Activated B cell treated with CpG ODN at 0.5 μM for 24 hours (primary cell): Measurements from ENCODE around the gene TJP3. TPM values are rescaled to one million over a fixed set of nuclear protein-coding genes. Genes with fewer than 3 reads are reported as not detected.

ENCODE experiments used
- ATAC-seq: fragments of 200-7000 bp; cut with Tn5 transposase; one replicate; pipeline ENCODE4 v1.10.0; 2021; ENCODE audit warnings: low read depth, mild to moderate bottlenecking, moderate library complexity
- CTCF ChIA-PET: fragments of 350-600 bp; sonication (Branson Sonifier 250); formaldehyde crosslinking; loops from one replicate; lab custom pipeline; 2021; ENCODE audit warnings: antibody characterized with exemption; lab: Charles Lee
- POLR2A ChIA-PET: fragments of 350-600 bp; sonication (Branson Sonifier 250); formaldehyde crosslinking; loops from one replicate; lab custom pipeline; 2021; ENCODE audit warnings: antibody characterized with exemption; lab: Charles Lee
- DNase-seq: peaks from one replicate; pipeline ENCODE4 v3.0.0; 2022
- H3K27ac Mint-ChIP-seq: one replicate; pipeline ENCODE4 v1.8.0; 2020; ENCODE audit warnings: mixed read lengths
- H3K27me3 Mint-ChIP-seq: one replicate; pipeline ENCODE4 v1.8.0; 2021; ENCODE audit warnings: mixed read lengths
- H3K36me3 Mint-ChIP-seq: one replicate; pipeline ENCODE4 v1.8.0; 2021; ENCODE audit warnings: low read depth, mixed read lengths
- H3K4me1 Mint-ChIP-seq: one replicate; pipeline ENCODE4 v1.8.0; 2021; ENCODE audit warnings: mixed read lengths
- H3K4me3 Mint-ChIP-seq: one replicate; pipeline ENCODE4 v1.8.0; 2020; ENCODE audit warnings: mild to moderate bottlenecking, mixed read lengths
- H3K9me3 Mint-ChIP-seq: one replicate; pipeline ENCODE4 v1.8.0; 2020; ENCODE audit warnings: mixed read lengths
- intact Hi-C: fragments of 100-400 bp; cut with micrococcal nuclease; formaldehyde crosslinking; loops from one replicate; pipeline ENCODE4 v1.15.1; 2024
- total RNA-seq: library from RNA; stranded (reverse); gene quantifications from 2 replicates; pipeline ENCODE4 v1.2.3, GENCODE V29; 2022
- TF ChIP-seq, protein P1 (sequence below): fragments of 200-600 bp; IDR thresholded peaks from one replicate; pipeline ENCODE4 v1.8.0; 2022; ENCODE audit warnings: antibody characterized with exemption, mild to moderate bottlenecking

The TJP3 gene
- total RNA-seq, 1 donor from 2014 or later = 0.86 TPM

DNA sequence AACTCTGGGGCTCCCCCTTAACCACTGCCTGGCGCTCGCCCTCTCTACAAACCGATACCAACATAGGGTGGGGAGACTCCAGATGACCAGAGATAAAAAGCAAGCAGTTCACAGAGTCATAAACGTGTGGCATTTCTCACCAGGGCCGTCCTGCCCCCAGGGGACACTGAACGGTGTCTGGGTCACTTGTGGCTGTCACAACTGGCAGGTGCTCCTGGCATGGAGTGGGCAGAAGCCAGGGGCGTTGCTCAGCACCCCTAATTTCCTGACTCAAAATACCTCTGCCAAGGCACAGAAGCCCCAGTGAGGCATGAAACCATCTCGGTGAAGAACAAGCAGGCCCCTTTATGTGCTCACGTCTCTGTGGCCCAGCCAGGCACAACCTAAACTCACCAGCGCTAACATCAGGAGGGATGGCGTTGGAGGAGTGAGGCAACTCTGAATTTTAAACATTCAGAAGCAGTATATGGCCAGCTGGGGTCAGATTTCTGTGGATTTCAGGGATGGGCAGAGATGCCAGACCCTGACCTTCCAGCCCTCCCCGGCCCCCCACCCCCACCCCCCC is 9.7 kb upstream of the TJP3 start:
- POLR2A ChIA-PET = interaction anchor here (0.6 to 2.7 kb wide), 4 partner anchors 9 to 16 kb away, joined by 3 to 13 read pairs (median 6); no protein-coding TSS in a partner anchor
- TF ChIP-seq, protein P1, sequence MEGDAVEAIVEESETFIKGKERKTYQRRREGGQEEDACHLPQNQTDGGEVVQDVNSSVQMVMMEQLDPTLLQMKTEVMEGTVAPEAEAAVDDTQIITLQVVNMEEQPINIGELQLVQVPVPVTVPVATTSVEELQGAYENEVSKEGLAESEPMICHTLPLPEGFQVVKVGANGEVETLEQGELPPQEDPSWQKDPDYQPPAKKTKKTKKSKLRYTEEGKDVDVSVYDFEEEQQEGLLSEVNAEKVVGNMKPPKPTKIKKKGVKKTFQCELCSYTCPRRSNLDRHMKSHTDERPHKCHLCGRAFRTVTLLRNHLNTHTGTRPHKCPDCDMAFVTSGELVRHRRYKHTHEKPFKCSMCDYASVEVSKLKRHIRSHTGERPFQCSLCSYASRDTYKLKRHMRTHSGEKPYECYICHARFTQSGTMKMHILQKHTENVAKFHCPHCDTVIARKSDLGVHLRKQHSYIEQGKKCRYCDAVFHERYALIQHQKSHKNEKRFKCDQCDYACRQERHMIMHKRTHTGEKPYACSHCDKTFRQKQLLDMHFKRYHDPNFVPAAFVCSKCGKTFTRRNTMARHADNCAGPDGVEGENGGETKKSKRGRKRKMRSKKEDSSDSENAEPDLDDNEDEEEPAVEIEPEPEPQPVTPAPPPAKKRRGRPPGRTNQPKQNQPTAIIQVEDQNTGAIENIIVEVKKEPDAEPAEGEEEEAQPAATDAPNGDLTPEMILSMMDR = no peak
- peak; percentile 35 for ATAC-seq
- peak overlapping the region; percentile 66 for H3K4me3 Mint-ChIP-seq
- peak overlapping the region; percentile 70 for H3K27ac Mint-ChIP-seq
- H3K36me3 Mint-ChIP-seq = peaks cover 13% of the 10 kb centered on the region
- H3K27me3 Mint-ChIP-seq = no peaks in the 10 kb centered on the region
- intact Hi-C loops = no loop called here
- no peaks in the 10 kb centered on the region for H3K9me3 Mint-ChIP-seq
- H3K4me1 Mint-ChIP-seq = peaks cover 34% of the 10 kb centered on the region
- DNase-seq = peak; percentile 33
- CTCF ChIA-PET = interaction anchor here (1.0 to 2.9 kb wide), 2 partner anchors 27 to 32 kb away, joined by 3 to 15 read pairs; no protein-coding TSS in a partner anchor

DNA sequence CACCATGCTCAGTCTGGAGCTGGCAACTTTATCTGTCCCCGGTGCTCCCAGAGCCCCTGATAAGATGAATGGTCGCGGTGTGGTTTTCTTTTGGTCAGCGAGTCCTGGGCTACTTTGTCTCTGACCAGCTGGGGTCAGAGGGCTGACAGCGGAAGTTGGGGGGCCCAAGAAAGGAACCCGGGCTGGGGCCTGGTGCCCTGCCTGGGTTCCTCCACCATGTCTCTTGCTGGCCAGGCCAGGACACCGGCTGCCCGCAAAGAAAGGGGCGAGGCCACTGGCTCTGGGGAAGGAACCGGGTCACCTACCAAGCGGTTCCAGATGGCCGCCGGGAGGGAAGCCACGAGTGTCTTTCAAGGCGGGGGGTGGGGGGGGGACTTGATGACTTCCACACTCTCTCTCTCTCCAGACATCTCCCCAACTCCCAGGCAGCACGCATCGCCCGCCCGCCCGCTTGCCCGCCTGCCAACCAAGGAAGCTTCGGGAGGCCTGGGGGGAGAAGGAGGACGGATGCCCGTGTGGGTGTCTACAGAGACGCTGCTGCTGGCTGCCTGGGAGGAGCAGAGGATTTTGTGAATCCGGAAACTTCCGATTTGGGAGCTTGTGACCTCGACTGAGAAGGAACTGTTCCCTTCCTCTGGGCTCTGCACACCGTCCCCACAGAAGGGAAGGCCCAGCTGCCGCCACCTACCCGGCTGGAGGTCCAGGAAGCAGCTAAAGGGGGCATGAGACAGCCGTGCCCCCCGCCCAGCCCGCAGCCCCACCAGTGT is 9.0 kb upstream of the TJP3 start:
- ChIA-PET POLR2A (interaction anchor here (0.6 to 2.7 kb wide), 9 partner anchors 9 to 129 kb away, joined by 3 to 13 read pairs (median 4); partner anchors contain the start of gene MRPL54), CTCF (interaction anchor here (1.1 to 2.9 kb wide), 3 partner anchors 9 to 39 kb away, joined by 3 to 15 read pairs (median 6); no protein-coding TSS in a partner anchor)
- no peaks in the 10 kb centered on the region for H3K27me3 Mint-ChIP-seq
- DNase-seq (peak; percentile 31), ATAC-seq (no peak)
- H3K4me1 Mint-ChIP-seq = peaks cover 34% of the 10 kb centered on the region
- H3K4me3 Mint-ChIP-seq = peak overlapping the region; percentile 89
- H3K36me3 Mint-ChIP-seq = peaks cover 13% of the 10 kb centered on the region
- no peaks in the 10 kb centered on the region for H3K9me3 Mint-ChIP-seq
- TF ChIP-seq, protein P1 = no peak
- intact Hi-C loops = no loop called here
- peak overlapping the region; percentile 65 for H3K27ac Mint-ChIP-seq

DNA sequence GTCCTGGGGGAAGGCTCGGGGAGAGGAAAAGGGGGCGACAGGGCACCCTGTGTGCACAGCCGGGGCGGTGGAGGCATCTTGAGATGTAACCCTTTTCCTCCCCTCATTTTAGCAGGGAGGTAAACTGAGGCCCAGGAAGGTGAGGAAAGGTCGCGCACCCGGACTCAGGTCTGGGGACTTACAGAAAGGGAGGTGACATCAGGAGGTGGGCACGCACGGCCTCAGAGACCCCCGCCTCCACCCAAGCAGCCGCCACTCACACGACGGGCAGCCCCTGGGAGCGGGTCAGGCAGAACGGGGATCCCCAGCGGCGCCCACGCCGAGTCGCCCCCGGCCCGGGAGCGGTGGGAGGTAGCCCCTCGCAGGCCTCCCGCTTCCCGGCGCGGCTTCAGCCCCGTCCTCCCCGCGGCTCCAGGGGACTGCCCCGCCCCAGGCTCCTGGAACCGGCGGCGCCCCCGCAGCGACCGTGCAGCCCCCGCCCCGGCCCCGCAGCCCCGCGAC is 8.4 kb upstream of the TJP3 start:
- H3K27ac Mint-ChIP-seq = peak overlapping the region; percentile 65
- ATAC-seq (no peak), DNase-seq (no peak)
- ChIA-PET POLR2A (interaction anchor here (0.6 to 1.6 kb wide), 7 partner anchors 9 to 128 kb away, joined by 3 to 13 read pairs (median 3); partner anchors contain the start of gene MRPL54), CTCF (interaction anchor here (1.1 to 2.9 kb wide), 3 partner anchors 9 to 40 kb away, joined by 3 to 15 read pairs (median 6); no protein-coding TSS in a partner anchor)
- TF ChIP-seq, protein P1 = no peak
- H3K4me3 Mint-ChIP-seq = peak overlapping the region; percentile 89
- H3K9me3 Mint-ChIP-seq = no peaks in the 10 kb centered on the region
- peaks cover 9% of the 10 kb centered on the region for H3K36me3 Mint-ChIP-seq
- H3K4me1 Mint-ChIP-seq = peaks cover 34% of the 10 kb centered on the region
- H3K27me3 Mint-ChIP-seq = no peaks in the 10 kb centered on the region
- intact Hi-C loops = loop anchor here (1.0 to 10.0 kb wide), 6 partner anchors 11 to 505 kb away; partner anchors contain the start of gene CACTIN

DNA sequence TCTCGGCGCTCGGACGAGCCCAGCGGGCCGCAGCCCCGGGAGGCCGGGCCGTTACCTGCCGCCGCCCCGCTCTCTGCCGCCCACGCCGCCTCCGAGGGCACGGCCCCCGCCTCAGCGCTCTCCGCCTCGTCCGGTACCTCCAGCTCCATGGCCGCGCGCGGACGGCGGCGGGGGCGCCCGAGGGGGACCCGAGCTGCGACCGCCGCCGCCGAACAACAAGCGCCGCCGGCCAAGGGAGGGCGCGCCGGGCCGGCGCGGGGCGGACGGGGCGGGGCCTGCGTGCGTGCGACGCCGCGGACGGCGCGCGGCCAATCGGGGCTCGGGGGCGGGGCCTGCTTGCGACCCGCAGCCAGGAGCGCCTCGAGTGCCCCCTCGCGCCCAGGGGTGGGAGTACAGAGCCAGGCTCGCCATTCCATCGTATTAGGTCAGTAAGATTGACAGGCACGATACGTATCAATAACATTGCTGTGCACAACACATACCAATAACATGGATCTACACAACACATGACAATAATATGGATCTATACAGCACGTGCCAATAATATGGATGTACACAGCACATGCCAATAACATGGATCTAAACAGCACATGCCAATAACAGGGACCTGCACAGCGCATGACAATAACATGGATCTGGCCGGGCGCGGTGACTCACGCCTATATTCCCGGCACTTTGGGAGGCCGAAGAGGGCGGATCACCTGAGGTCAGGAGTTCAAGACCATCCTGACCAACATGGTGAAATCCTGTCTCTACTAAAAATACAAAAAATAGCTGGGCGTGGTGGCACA is 7.7 kb upstream of the TJP3 start, which contains the start of gene PIP5K1C:
PIP5K1C (minus strand) TSS at position 227 of the 791 bp plus-strand sequence; CDS start at position 149, 78 bp downstream.
- DNase-seq (peak; percentile 96), ATAC-seq (peak; percentile 98)
- TF ChIP-seq, protein P1 = no peak
- Mint-ChIP-seq H3K27me3 (no peaks in the 10 kb centered on the region), H3K9me3 (no peaks in the 10 kb centered on the region), H3K27ac (peak within 1 kb of the TSS; percentile 65), H3K36me3 (peaks cover 8% of the 10 kb centered on the region), H3K4me3 (peak within 1 kb of the TSS; percentile 89), H3K4me1 (peaks cover 37% of the 10 kb centered on the region)
- intact Hi-C loops = loop anchor here (1.0 to 10.0 kb wide), 6 partner anchors 12 to 504 kb away; partner anchors contain the start of gene CACTIN
- CTCF ChIA-PET = interaction anchor here (1.1 to 2.9 kb wide), 3 partner anchors 10 to 41 kb away, joined by 3 to 15 read pairs (median 6); no protein-coding TSS in a partner anchor
- POLR2A ChIA-PET = interaction anchor here (0.6 to 0.9 kb wide), 2 partner anchors 10 to 287 kb away, joined by 3 to 4 read pairs; no protein-coding TSS in a partner anchor
